ENCODE data around the gene KRT7. TPM values are rescaled to one million over a fixed set of nuclear protein-coding genes. Genes with fewer than 3 reads are reported as not detected.

The KRT7 gene
- total RNA-seq (2022; extraction: Qiagen RNA extraction; ENCODE audit: low read depth) = 3,887 to 4,969 TPM (median 4,700 TPM) in 5 replicates

GRCh38 chr12:52232674-52233461, at the start of gene KRT7:
Gene KRT7, plus strand, starts transcription at chr12:52233243. Its CDS starts 54 bp downstream, at chr12:52233297.

GRCh38 chr12:52191841-52192791, 40.9 kb upstream of the KRT7 start, which contains the start of gene KRT80:
Gene KRT80, minus strand, starts transcription at chr12:52192014. Its CDS starts 112 bp downstream, at chr12:52191902.

GRCh38 chr12:52274521-52275120, 41.6 kb downstream of the KRT7 start, which contains the start of gene KRT86:
Gene KRT86, plus strand, starts transcription at chr12:52274645. Its CDS starts 27,272 bp downstream, at chr12:52301917.

GRCh38 chr12:52291267-52291935, 58.4 kb downstream of the KRT7 start, which contains the start of gene KRT81:
Gene KRT81, minus strand, starts transcription at chr12:52291534. Its CDS starts 69 bp downstream, at chr12:52291465.

Other genes starting within 250 kb of the KRT7 start
- gene TAMALIN, start 226.3 kb upstream of the KRT7 start, total RNA-seq (2022; extraction: Qiagen RNA extraction; ENCODE audit: low read depth) = 0.17 to 1.3 TPM (median 0.61 TPM) in 5 replicates
- gene NR4A1, start 181.8 kb upstream of the KRT7 start, total RNA-seq (2022; extraction: Qiagen RNA extraction; ENCODE audit: low read depth) = 28.1 to 48.1 TPM (median 36.7 TPM) in 5 replicates
- gene ATG101, start 163.3 kb upstream of the KRT7 start, total RNA-seq (2022; extraction: Qiagen RNA extraction; ENCODE audit: low read depth) = 74.0 to 98.4 TPM (median 94.9 TPM) in 5 replicates
- not detected in 5 replicates for gene SMIM41, start 153.5 kb upstream of the KRT7 start, total RNA-seq (2022; extraction: Qiagen RNA extraction; ENCODE audit: low read depth)
- 46.7 to 71.8 TPM (median 60.6 TPM) in 5 replicates for gene KRT80, start 41.2 kb upstream of the KRT7 start, total RNA-seq (2022; extraction: Qiagen RNA extraction; ENCODE audit: low read depth)
- 20.5 to 62.5 TPM (median 45.1 TPM) in 5 replicates for gene KRT86, start 41.4 kb downstream of the KRT7 start, total RNA-seq (2022; extraction: Qiagen RNA extraction; ENCODE audit: low read depth)
- gene KRT81, start 58.3 kb downstream of the KRT7 start, total RNA-seq (2022; extraction: Qiagen RNA extraction; ENCODE audit: low read depth) = 2,796 to 3,933 TPM (median 3,447 TPM) in 5 replicates
- 2.5 to 6.9 TPM (median 5.9 TPM) in 5 replicates for gene KRT83, start 88.2 kb downstream of the KRT7 start, total RNA-seq (2022; extraction: Qiagen RNA extraction; ENCODE audit: low read depth)
- 0.12 TPM in 1 of 5 replicates, not detected in the others for gene KRT85, start 134.2 kb downstream of the KRT7 start, total RNA-seq (2022; extraction: Qiagen RNA extraction; ENCODE audit: low read depth)
- gene KRT84, start 152.4 kb downstream of the KRT7 start, total RNA-seq (2022; extraction: Qiagen RNA extraction; ENCODE audit: low read depth) = not detected in 5 replicates
- not detected in 5 replicates for gene KRT82, start 173.1 kb downstream of the KRT7 start, total RNA-seq (2022; extraction: Qiagen RNA extraction; ENCODE audit: low read depth)
- 0.11 to 0.35 TPM (median 0.24 TPM) in 5 replicates for gene KRT75, start 201.1 kb downstream of the KRT7 start, total RNA-seq (2022; extraction: Qiagen RNA extraction; ENCODE audit: low read depth)
- gene KRT6B, start 218.9 kb downstream of the KRT7 start, total RNA-seq (2022; extraction: Qiagen RNA extraction; ENCODE audit: low read depth) = not detected in 5 replicates
- not detected in 5 replicates for gene KRT6C, start 240.6 kb downstream of the KRT7 start, total RNA-seq (2022; extraction: Qiagen RNA extraction; ENCODE audit: low read depth)

Measured in A549 treated with RU486 at 1 μM for 4 hours (cell line).